NT2/D1 (cell line): ENCODE data around the gene KCNJ13.

Source experiments
- DNase-seq: peaks from one replicate; pipeline ENCODE4 v3.0.0-alpha.2; 2011; ENCODE audit warnings: low read depth, low spot score
- H3K27me3 ChIP-seq: 2 replicates; pipeline ENCODE4 v1.6.0; 2011; ENCODE audit warnings: mild to moderate bottlenecking; ENCODE audit not compliant: insufficient read length, insufficient read depth
- H3K36me3 ChIP-seq: 2 replicates; pipeline ENCODE4 v1.6.1; 2011; ENCODE audit warnings: mild to moderate bottlenecking, low read length, mixed read lengths; ENCODE audit not compliant: insufficient read depth, insufficient read length
- H3K4me1 ChIP-seq: 2 replicates; pipeline ENCODE4 v1.5.1; 2011; ENCODE audit not compliant: insufficient read depth, insufficient read length
- H3K4me3 ChIP-seq: 2 replicates; pipeline ENCODE4 v1.5.1; 2011; ENCODE audit warnings: low read depth; ENCODE audit not compliant: insufficient read length
- H3K9ac ChIP-seq: 2 replicates; pipeline ENCODE4 v1.6.0; 2011; ENCODE audit warnings: low read depth; ENCODE audit not compliant: insufficient read length
- H3K9me3 ChIP-seq: 2 replicates; pipeline ENCODE4 v1.5.1; 2011; ENCODE audit warnings: mild to moderate bottlenecking, low read length; ENCODE audit not compliant: insufficient read depth
- SUZ12 ChIP-seq: IDR thresholded peaks from 2 replicates; pipeline ENCODE4 v1.6.1; 2011; ENCODE audit not compliant: insufficient read length, insufficient read depth; ENCODE audit errors: extremely low read depth
- YY1 ChIP-seq: IDR thresholded peaks from 2 replicates; pipeline ENCODE4 v1.6.1; 2011; ENCODE audit not compliant: insufficient read length, insufficient read depth
- ZNF274 ChIP-seq: IDR thresholded peaks from 2 replicates; pipeline ENCODE4 v1.6.1; 2011; ENCODE audit warnings: mild to moderate bottlenecking, low read depth, low read length

KCNJ13 gene

DNA sequence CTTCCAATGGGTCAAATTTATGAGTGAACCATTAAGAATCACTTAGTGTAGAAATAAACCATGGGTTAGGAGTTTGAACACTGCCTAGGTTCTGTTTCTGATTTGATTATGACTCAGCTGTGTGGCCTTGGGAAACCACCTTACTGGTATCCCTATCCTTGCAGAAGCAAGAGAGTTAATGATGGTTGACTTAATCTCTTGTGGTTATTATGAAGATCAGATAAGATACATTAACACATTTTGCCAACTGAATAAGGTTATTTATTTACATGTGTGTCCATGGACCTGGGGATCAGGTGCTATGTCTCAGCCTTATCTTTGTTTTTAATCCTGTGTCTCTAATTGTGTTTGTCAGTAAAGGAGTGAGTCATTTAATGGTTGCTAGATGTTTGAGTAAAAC lies 5.4 kb upstream of the KCNJ13 start:
- Histone ChIP-seq H3K4me1 (no peaks in the 10 kb centered on the region), H3K9ac (no peak overlapping the region), H3K27me3 (no peaks in the 10 kb centered on the region), H3K9me3 (no peaks in the 10 kb centered on the region), H3K36me3 (peaks cover 29% of the 10 kb centered on the region), H3K4me3 (no peak overlapping the region)
- no peak for DNase-seq
- TF ChIP-seq ZNF274 (no peak), YY1 (no peak), SUZ12 (no peak)

DNA sequence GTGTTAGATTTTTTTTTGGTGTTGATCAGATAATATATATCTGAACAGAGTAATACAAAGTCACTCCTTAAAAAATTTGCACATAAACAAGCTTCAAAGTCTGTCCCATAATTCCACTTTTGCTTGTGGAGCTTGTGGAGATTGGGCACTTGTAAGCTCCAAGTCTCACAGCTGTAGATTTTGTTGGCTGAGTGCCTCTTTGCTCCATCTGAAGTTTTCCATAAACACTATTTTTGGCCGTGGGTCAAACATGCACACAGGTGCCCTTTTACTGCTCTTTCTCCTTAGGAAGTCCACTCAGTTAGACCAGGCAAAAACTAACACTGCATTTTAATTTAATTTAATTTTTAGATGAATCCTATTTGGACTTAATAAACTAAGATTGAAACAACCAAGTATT lies 3.6 kb upstream of the KCNJ13 start:
- no peaks in the 10 kb centered on the region for H3K4me1 ChIP-seq

DNA sequence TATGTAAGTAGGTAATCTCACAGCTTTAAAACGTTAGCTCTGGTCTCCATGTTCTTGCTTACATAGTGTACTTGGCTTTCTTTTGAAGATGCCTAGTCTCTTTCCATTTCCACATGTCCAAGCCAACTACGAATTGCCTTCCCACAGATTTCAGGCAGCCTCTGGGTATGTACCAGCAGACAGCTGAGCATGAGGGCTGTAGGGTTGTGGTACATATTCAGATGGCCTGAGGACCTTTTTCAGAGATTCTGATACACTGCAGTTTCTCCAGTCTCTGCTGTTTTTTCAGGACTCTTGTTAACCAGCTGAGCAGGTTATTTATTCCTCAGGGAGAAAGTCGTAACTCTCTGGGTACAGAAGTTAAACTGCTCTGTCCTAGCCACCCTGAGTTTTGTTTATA lies 3.1 kb upstream of the KCNJ13 start:
- H3K9ac ChIP-seq = no peak overlapping the region
- no peaks in the 10 kb centered on the region for H3K27me3 ChIP-seq
- TF ChIP-seq YY1 (no peak), ZNF274 (no peak), SUZ12 (no peak)
- no peaks in the 10 kb centered on the region for H3K4me1 ChIP-seq
- peaks cover 11% of the 10 kb centered on the region for H3K36me3 ChIP-seq
- H3K9me3 ChIP-seq = no peaks in the 10 kb centered on the region
- no peak overlapping the region for H3K4me3 ChIP-seq
- no peak for DNase-seq

More for the DNA sequence above, 3.6 kb upstream of the KCNJ13 start:
- H3K27me3 ChIP-seq = no peaks in the 10 kb centered on the region
- TF ChIP-seq ZNF274 (no peak), SUZ12 (no peak), YY1 (no peak)
- no peak for DNase-seq
- H3K9me3 ChIP-seq = no peaks in the 10 kb centered on the region
- no peak overlapping the region for H3K4me3 ChIP-seq
- H3K36me3 ChIP-seq = peaks cover 15% of the 10 kb centered on the region
- H3K9ac ChIP-seq = no peak overlapping the region

DNA sequence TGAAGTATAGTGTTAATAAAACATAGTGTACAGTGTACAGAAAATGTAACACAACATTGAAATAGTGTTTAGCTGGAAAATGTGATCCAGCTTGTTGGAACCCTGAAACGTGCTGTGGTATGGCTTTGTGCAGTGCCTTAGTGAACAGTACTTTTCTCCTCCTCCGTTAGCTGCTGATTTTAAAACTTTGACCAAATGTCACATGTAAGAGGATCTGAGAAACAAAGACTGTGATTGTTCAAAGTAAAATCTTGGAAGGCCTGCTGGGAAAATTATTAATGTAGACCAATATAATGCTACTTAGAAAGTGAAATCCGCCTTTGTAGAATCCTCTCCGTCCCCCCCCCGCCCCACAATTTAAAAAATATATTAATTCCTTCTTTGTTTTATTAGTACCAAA lies 911 bp upstream of the KCNJ13 start:
- H3K4me1 ChIP-seq = no peaks in the 10 kb centered on the region
- no peak for DNase-seq
- H3K4me3 ChIP-seq = no peak overlapping the region
- peaks cover 22% of the 10 kb centered on the region for H3K36me3 ChIP-seq
- TF ChIP-seq SUZ12 = no peak
- TF ChIP-seq YY1 = no peak
- no peak for TF ChIP-seq ZNF274
- no peak overlapping the region for H3K9ac ChIP-seq
- H3K9me3 ChIP-seq = no peaks in the 10 kb centered on the region
- no peaks in the 10 kb centered on the region for H3K27me3 ChIP-seq

DNA sequence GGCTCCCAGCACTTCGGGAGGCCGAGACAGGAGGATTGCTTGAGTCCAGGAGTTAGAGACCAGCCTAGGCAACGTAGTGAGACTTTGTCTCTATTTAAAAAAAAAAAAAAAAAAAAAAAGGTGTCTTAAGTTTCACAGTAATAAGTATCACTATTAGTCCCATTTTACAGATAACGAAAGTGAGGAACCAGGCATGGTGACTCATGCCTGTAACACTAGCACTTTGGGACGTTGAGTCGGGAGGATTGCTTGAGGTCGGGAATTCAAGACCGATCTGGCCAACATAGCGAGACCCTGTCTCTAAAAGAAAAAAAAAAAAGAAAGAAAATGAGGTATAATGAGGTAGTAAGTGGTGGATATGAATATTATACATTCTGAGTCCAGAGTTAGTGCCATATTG lies 2.5 kb downstream of the KCNJ13 start:
- Histone ChIP-seq H3K36me3 (peaks cover 34% of the 10 kb centered on the region), H3K4me3 (no peak overlapping the region), H3K9me3 (no peaks in the 10 kb centered on the region), H3K4me1 (no peaks in the 10 kb centered on the region), H3K9ac (no peak overlapping the region), H3K27me3 (no peaks in the 10 kb centered on the region)
- TF ChIP-seq SUZ12 = no peak
- no peak for TF ChIP-seq ZNF274
- no peak for TF ChIP-seq YY1
- no peak for DNase-seq

DNA sequence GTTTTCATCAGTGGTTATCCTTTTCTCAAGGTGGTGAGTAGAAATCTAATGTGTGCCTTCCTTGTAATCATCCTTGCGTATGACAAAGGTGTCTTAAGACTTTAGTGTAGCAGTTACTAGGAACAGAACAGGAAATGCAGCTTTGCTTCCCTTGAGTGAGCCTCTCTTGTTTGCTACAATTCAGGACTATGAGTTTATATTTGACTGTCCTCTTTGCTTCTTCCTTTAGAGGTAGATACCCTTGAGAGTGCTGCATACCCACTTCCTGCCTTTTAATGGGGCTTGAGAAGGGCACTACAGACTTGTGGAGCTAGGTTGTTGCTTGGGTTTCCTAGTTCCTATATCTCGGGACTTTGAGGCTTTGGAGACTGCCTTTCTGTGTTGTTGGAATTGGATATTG lies 3.8 kb downstream of the KCNJ13 start:
- Histone ChIP-seq H3K36me3 (peaks cover 39% of the 10 kb centered on the region), H3K27me3 (no peaks in the 10 kb centered on the region), H3K9me3 (no peaks in the 10 kb centered on the region), H3K9ac (no peak overlapping the region), H3K4me3 (no peak overlapping the region), H3K4me1 (no peaks in the 10 kb centered on the region)
- DNase-seq = no peak
- TF ChIP-seq SUZ12 (no peak), YY1 (no peak), ZNF274 (no peak)

DNA sequence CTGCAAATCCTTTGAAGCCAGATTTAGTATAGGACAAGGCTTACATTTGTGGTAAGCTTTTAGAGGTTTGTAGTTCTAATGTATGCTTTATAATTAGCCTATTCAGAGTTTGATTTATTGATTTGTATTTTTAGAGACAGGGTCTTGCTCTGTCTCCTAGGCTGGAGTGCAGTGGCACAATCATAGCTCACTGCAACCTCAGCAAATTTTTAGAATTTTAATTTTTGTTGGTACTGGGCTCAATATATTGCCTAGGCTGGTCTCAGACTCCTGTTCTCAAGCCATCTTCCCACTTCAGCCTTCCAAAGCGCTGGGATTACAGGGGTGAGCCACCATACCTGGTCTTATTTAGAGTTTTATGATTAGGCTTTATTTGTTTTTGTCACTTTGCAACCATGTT lies 4.5 kb downstream of the KCNJ13 start:
- no peaks in the 10 kb centered on the region for H3K4me1 ChIP-seq
- peaks cover 40% of the 10 kb centered on the region for H3K36me3 ChIP-seq
- TF ChIP-seq SUZ12 (no peak), ZNF274 (no peak), YY1 (no peak)
- no peak overlapping the region for H3K9ac ChIP-seq
- no peaks in the 10 kb centered on the region for H3K9me3 ChIP-seq
- no peak for DNase-seq
- H3K27me3 ChIP-seq = no peaks in the 10 kb centered on the region
- H3K4me3 ChIP-seq = no peak overlapping the region

DNA sequence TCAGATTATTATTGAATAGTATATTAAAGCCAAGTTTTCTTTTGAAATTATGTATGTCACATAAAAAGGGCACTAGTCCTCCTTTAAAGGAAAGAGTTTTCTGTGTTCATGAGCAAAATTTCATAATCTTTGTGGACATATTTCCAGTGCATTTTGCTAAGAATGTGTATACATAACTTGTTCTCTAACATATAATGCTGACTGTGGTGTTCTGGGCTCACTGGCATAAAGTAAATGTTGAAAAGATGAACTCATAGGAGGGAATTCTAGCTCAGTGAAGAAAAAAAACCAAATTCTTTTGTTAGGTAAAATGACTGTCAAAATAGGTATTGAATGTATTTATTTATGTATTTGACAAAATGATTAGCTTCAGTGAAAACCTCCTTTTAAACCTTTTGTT lies 6.2 kb downstream of the KCNJ13 start:
- TF ChIP-seq YY1 (no peak), SUZ12 (no peak), ZNF274 (no peak)
- no peak overlapping the region for H3K9ac ChIP-seq
- H3K9me3 ChIP-seq = no peaks in the 10 kb centered on the region
- H3K36me3 ChIP-seq = peaks cover 54% of the 10 kb centered on the region
- no peak overlapping the region for H3K4me3 ChIP-seq
- no peaks in the 10 kb centered on the region for H3K4me1 ChIP-seq
- no peaks in the 10 kb centered on the region for H3K27me3 ChIP-seq
- no peak for DNase-seq
